B cell (primary cell): ENCODE measurements around the gene RPL10.

ENCODE experiments used
- CTCF ChIP-seq: fragments of 200-600 bp; IDR thresholded peaks from one replicate; pipeline ENCODE4 v1.8.0; 2022; ENCODE audit warnings: antibody characterized with exemption, mild to moderate bottlenecking
- EZH2 ChIP-seq: IDR thresholded peaks from 2 replicates; pipeline ENCODE4 v1.6.1; 2012; ENCODE audit warnings: borderline replicate concordance, low read depth, mild to moderate bottlenecking, moderate library complexity, low read length; ENCODE audit not compliant: insufficient read depth, poor library complexity, severe bottlenecking

DNA sequence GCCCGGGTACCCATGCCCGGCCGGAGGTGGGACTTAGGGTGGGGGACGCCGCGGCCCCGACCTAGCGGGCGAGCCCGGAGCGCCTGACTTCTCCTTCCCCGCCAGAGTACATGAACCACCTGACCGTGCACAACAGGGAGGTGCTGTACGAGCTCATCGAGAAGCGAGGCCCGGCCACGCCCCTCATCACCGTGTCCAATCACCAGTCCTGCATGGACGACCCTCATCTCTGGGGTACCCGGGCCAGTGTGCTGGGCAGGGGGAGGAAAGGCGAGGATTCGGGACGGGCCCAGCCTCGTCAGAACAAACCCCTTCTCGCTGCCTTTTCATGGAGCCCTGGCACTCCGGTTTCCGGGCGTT, 13.8 kb downstream of the RPL10 start:
- no peak for TF ChIP-seq CTCF
- TF ChIP-seq EZH2: no peak
